ENCODE data around the gene PRKG2.
A peak's percentile ranks its signal among the peaks of the same experiment; 100 is the strongest.

The PRKG2 gene

DNA sequence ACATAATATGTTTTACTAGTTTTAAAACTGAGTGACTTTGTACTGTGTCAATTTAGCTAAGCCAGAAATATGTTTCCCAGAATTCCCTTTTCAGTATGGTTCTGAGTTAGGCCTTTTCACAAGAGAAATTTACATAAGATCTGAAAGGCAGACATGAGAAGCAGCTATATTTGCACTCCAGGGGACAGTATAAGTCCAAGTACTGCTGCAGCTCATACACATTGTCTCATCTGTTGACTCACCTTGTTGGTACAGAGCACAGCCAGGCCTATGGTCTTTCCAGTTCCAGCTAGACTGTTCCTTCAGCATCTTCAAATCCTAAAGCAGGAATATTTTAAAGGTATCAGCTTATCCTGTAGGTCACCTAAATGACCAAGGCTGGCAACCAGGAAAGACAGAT is 131.0 kb downstream of the PRKG2 start:
- DNase-seq (ENCODE audit: low spot score), result no peak
- H3K27ac ChIP-seq (ENCODE audit: poor library complexity, severe bottlenecking), result no peak overlapping the region
- no peaks in the 10 kb centered on the region for H3K36me3 ChIP-seq (ENCODE audit: low read depth)
- H3K27me3 ChIP-seq (ENCODE audit: insufficient read depth, poor library complexity, severe bottlenecking), result no peaks in the 10 kb centered on the region
- no peaks in the 10 kb centered on the region for H3K4me1 ChIP-seq (ENCODE audit: insufficient read depth, poor library complexity, severe bottlenecking)
- peak; percentile 95 for ATAC-seq (ENCODE audit: low read depth)
- H3K4me3 ChIP-seq (ENCODE audit: severe bottlenecking), result no peak overlapping the region
- no peaks in the 10 kb centered on the region for H3K9me3 ChIP-seq (ENCODE audit: severe bottlenecking)
- TF ChIP-seq, protein P1, sequence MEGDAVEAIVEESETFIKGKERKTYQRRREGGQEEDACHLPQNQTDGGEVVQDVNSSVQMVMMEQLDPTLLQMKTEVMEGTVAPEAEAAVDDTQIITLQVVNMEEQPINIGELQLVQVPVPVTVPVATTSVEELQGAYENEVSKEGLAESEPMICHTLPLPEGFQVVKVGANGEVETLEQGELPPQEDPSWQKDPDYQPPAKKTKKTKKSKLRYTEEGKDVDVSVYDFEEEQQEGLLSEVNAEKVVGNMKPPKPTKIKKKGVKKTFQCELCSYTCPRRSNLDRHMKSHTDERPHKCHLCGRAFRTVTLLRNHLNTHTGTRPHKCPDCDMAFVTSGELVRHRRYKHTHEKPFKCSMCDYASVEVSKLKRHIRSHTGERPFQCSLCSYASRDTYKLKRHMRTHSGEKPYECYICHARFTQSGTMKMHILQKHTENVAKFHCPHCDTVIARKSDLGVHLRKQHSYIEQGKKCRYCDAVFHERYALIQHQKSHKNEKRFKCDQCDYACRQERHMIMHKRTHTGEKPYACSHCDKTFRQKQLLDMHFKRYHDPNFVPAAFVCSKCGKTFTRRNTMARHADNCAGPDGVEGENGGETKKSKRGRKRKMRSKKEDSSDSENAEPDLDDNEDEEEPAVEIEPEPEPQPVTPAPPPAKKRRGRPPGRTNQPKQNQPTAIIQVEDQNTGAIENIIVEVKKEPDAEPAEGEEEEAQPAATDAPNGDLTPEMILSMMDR (IDR thresholded peaks at IDR 0.05; ENCODE audit: poor library complexity, severe bottlenecking), result peak; percentile 75

GRCh38 chr4:81081156-81081555 is 133.9 kb downstream of the PRKG2 start:
- TF ChIP-seq, protein P1 (IDR thresholded peaks at IDR 0.05; ENCODE audit: poor library complexity, severe bottlenecking), result no peak
- H3K27me3 ChIP-seq (ENCODE audit: insufficient read depth, poor library complexity, severe bottlenecking), result no peaks in the 10 kb centered on the region
- H3K4me3 ChIP-seq (ENCODE audit: severe bottlenecking), result no peak overlapping the region
- no peak overlapping the region for H3K27ac ChIP-seq (ENCODE audit: poor library complexity, severe bottlenecking)
- H3K9me3 ChIP-seq (ENCODE audit: severe bottlenecking), result no peaks in the 10 kb centered on the region
- DNase-seq (ENCODE audit: low spot score) (no peak), ATAC-seq (ENCODE audit: low read depth) (no peak)
- H3K4me1 ChIP-seq (ENCODE audit: insufficient read depth, poor library complexity, severe bottlenecking), result no peaks in the 10 kb centered on the region
- no peaks in the 10 kb centered on the region for H3K36me3 ChIP-seq (ENCODE audit: low read depth)

DNA sequence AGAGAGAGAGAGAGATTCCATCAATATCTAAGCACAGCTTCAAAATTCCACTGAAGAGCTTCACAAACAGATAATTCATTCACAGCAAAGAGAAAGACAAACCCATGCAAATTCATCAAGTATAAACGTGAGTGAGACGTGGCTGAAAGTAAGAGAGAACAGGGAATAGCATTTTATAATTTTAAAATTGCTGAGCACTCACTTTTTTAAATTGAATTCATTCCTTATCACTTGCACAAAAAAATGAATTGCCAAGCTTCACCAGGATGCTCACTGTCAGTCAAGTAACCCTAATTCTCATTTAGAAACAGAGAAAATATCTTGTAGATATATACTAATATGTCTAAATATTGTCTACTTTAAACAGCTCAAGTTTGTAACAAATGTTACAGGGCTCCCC is 144.0 kb downstream of the PRKG2 start:
- H3K27ac ChIP-seq (ENCODE audit: poor library complexity, severe bottlenecking), result no peak overlapping the region
- TF ChIP-seq, protein P1 (IDR thresholded peaks at IDR 0.05; ENCODE audit: poor library complexity, severe bottlenecking), result no peak
- H3K9me3 ChIP-seq (ENCODE audit: severe bottlenecking), result no peaks in the 10 kb centered on the region
- no peaks in the 10 kb centered on the region for H3K36me3 ChIP-seq (ENCODE audit: low read depth)
- DNase-seq (ENCODE audit: low spot score) (no peak), ATAC-seq (ENCODE audit: low read depth) (no peak)
- no peaks in the 10 kb centered on the region for H3K4me1 ChIP-seq (ENCODE audit: insufficient read depth, poor library complexity, severe bottlenecking)
- H3K4me3 ChIP-seq (ENCODE audit: severe bottlenecking), result no peak overlapping the region
- H3K27me3 ChIP-seq (ENCODE audit: insufficient read depth, poor library complexity, severe bottlenecking), result no peaks in the 10 kb centered on the region

- H3K9me3 ChIP-seq (ENCODE audit: severe bottlenecking), result no peaks in the 10 kb centered on the region
- DNase-seq (ENCODE audit: low spot score) (no peak), ATAC-seq (ENCODE audit: low read depth) (peak; percentile 95)
- no peak overlapping the region for H3K27ac ChIP-seq (ENCODE audit: poor library complexity, severe bottlenecking)
- H3K27me3 ChIP-seq (ENCODE audit: insufficient read depth, poor library complexity, severe bottlenecking), result no peaks in the 10 kb centered on the region
- no peaks in the 10 kb centered on the region for H3K4me1 ChIP-seq (ENCODE audit: insufficient read depth, poor library complexity, severe bottlenecking)
- TF ChIP-seq, protein P1 (IDR thresholded peaks at IDR 0.05; ENCODE audit: poor library complexity, severe bottlenecking), result peak; percentile 93
- H3K36me3 ChIP-seq (ENCODE audit: low read depth), result no peaks in the 10 kb centered on the region
- no peak overlapping the region for H3K4me3 ChIP-seq (ENCODE audit: severe bottlenecking)
Measured at GRCh38 chr4:81069706-81070331, 145.2 kb downstream of the PRKG2 start.

- H3K9me3 ChIP-seq (ENCODE audit: severe bottlenecking), result no peaks in the 10 kb centered on the region
- TF ChIP-seq, protein P1 (IDR thresholded peaks at IDR 0.05; ENCODE audit: poor library complexity, severe bottlenecking), result no peak
- ATAC-seq (ENCODE audit: low read depth), result no peak
- no peaks in the 10 kb centered on the region for H3K27me3 ChIP-seq (ENCODE audit: insufficient read depth, poor library complexity, severe bottlenecking)
- no peak for DNase-seq (ENCODE audit: low spot score)
- no peaks in the 10 kb centered on the region for H3K4me1 ChIP-seq (ENCODE audit: insufficient read depth, poor library complexity, severe bottlenecking)
- no peaks in the 10 kb centered on the region for H3K36me3 ChIP-seq (ENCODE audit: low read depth)
- H3K27ac ChIP-seq (ENCODE audit: poor library complexity, severe bottlenecking), result no peak overlapping the region
- no peak overlapping the region for H3K4me3 ChIP-seq (ENCODE audit: severe bottlenecking)
Measured at GRCh38 chr4:81065446-81065845, 149.6 kb downstream of the PRKG2 start.
